DMS53 (cell line): Measurements from ENCODE around the gene KIF14.
A peak's percentile ranks its signal among the peaks of the same experiment; 100 is the strongest.
"Not testable (repeated sequence)": the region's sequence is repeated elsewhere in the genome, so short reads cannot be mapped to it uniquely, and the experiment has no call there.

ENCODE experiments used
- DNase-seq: peaks from one replicate; lab custom pipeline; 2025; lab: John Stamatoyannopoulos, UW

KIF14 gene

DNA sequence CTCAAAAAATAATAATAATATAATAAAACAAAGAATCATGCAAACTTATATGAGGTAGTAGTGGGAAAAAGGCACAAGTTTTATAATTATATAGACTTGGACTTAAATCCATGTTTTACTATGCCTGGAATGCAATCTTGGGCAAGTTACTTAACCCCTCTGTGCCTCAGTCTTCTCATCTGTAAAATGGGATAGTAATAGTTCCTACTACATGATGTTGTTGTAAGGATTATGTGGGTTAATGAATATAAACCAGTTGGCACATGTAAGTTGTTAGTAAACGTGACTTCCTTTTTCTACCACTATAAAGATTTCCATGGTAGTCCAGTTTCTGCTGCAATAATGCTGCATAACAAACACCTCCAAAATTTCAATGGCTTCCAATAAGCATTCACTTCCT lies 10.8 kb upstream of the KIF14 start:
- no peak for DNase-seq

DNA sequence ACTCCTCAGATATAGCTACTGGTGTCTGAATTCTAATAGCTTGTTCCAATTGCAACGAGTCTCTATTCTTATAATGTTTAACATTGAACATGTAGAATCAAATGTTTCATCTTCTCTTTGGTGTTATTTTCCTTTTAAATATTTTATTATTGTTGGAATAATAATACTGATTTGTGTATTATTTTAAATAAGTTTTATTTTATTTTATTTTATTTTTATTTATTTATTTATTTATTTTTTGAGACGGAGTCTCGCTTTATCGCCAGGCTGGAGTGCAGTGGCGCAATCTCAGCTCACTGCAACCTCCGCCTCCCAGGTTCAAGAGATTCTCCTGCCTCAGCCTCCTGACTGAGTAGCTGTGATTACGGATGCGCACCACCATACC lies 10.0 kb upstream of the KIF14 start:
- DNase-seq: not testable (repeated sequence)

DNA sequence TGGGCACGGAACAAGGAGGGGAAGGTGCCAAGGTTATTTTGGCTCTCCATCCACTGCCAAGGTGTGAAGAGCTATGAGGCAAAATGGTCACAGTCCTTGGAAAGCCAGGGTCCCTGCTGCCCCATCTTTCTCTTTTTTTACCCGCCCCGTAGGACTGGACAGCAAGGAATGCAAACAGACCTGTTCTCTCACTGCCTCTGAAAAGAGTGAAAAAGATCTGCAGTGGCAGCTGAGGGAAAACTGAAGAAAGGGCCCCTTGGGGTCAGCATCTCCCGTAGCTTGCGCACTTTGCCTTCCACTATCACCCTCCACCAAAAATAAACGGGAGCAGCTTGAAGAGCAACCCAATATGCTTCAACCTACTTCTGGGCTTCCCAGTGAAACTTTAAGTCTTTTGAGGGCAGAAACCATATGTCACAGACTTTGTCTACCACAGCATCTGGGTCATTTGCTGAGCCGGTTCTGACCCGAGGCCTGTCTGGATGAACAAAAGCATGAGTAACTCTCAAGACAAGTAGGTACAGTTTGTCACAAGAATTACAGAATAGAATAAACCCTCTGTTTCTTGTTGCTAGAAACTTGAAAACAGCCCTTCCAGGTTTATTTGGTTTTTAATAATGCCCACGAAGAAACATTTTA lies 9.4 kb upstream of the KIF14 start:
- no peak for DNase-seq

DNA sequence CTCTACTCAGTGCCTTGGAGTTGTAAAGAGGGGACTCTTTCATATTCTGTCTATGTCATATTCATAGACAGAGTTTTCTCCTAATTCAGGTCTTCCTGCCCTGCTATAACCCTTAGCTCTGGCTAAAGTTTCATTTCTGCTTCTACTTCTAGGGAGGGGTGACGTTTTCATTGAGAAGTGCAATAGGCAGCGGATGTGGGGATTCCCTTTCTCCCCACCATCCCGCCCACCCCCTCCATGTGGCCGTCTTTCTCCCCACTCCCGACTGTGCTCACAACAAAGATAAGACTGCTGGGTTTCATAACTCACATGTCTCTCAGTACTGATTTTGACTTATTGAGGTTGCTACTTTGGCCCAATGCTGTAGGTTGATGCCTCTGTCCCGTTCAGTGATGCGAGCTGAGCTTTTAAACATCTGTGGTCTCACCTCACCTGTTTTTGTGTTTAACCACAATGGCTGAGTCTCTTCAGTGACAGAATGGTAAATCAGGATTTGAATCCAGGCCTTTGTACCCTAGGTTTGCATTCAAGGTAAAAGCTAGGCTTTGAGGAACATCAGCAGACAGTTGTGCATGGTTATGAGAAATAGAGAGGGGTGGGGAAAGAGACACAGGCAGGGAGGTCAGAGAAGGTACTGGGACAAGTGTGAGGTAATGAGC lies 7.8 kb upstream of the KIF14 start:
- DNase-seq: no peak

DNA sequence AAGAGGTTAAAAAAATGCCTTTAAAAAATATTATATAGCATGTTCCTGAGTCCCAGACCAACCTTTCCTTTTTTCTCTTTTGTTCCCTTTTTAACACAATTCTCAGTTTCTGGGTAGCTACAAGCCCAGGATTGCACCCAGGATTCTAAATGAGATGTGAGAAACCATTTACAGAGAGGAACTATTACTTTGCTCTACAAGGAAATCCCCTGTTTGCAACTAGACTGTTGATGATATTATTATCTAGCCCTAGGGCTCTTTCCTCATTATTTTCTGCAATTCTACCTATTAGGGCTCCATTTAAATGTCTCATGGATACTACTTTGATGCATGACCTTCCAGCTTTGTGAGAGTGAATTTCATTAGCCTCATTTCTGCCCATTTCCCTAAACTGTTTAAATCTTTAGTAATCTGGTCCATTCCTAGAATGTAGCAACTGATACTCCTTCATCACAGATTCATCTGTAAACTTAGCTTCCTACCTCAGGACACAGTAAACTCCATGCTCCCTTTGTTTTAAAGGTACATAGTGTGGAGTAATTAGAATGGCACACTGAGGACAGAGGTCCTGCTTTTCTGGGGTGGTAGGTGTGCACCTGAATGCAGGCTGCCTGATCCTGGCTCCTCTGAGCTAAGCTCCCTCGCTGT lies 7.1 kb upstream of the KIF14 start:
- DNase-seq: no peak

DNA sequence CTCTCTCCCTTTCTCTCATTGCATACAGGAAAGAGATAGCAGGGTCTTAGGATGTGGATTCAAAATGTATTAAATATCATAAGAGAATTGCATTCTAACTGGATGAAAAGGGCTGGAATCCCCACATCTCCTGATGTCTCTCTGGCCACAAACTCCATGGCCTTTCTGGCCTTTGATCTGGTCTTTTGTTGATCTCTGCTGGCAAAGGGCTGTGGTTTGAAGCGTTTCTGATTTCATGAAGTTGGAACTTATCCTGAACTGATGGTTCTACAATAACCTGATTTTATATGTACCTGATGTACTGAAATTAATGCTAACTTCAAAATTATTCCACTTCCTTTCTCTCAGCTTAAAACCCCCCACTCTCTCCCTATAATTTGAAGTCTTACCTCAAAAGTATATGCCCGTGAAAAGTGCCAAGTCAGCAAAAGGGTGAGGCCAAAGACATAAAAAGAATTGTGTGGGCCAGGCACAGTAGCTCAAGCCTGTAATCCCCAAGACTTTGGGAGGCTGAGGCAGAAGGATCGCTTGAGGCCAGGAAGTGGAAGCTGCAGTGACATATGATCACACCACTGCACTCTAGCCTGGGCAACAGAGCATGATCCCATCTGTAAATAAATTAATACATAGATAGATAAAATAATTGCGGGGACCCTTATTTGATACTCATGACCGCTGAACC lies 6.4 kb upstream of the KIF14 start:
- no peak for DNase-seq

DNA sequence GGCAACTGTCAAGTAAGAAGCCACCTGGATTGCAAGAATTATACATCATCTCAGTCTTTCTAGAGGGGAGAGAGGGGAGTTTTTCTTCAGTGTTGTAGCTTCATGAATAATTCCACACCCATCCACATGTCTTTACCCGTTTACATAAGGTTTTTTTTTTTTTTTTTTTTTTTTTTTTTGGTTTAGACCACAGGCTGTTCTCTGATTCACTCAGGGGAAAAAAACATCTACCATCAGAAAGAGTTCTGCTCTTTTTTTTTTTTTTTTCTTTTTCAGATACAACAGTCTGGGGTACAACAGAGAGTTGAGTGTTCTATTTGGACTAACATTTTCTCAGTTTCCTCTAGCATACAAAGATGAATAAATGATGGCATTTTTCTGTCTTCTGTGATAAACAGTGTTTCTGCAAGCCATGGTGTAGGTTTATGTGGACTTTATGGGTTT lies 4.9 kb upstream of the KIF14 start:
- peak; percentile 33 for DNase-seq

DNA sequence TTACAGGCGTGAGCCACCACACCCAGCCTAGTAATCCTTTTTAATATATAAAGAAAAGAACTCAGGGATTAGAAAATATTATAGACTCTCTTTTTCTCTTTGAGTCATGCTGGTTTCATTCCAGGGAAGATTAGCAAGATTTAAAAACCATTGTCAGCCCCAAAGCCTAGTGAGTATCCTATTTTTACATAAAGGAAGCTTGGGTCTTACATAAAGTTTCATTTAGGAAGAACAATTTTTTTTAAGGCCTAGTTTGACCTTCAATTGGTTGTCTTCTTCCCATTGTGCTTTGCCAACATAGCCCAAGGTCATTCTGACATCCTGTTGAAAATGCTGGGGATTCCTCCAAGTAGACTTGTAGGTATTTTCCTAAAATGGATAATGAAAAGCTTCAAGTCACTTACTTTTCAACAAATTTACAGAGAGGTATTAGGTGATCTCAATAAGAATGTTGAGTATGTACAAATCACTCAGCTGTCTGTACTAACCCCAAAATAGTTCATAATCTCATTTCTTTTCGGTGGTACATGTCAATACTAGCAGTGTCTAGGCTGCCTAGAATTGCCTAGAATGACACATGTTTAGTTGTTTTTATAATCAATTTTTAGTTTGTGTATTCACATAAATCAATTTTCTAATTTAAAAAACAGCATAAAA lies 4.3 kb upstream of the KIF14 start:
- no peak for DNase-seq

DNA sequence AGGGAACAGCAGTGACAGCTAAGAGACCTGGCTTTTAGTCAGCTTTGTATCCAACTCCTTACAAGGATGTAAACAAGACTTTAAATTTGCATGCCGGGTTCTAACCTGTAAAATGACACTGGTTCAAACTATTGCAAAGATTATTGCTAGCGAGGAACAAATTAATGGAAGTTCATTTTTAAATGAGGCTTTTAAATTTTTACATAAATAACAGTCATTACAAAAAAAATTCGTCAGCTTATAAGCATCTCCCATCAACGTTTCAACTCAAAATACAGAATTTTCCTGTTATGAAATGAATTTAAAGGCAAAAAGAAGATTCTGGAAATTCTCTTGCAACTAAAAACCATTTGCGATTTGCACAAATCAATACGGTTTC lies 668 bp downstream of the KIF14 start:
- DNase-seq: no peak

DNA sequence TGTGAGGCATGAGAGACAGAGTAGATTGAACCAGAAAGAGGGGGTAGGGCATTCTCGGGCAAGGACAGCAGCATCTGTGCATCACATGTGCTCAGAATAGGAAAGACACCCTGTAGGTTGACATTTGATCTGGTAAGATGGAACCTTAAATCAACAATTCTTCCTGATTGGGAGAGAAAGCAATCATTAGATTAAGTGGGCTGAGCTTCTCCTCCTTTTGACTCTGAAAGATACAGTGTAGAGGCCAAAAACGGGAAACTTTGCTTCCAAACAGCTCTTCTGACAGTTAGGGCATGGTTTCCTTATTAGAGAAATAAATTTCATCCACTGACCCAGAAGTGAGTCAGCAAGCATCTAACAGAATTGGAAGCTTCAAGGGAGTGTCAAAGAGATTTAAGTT lies 9.7 kb downstream of the KIF14 start:
- DNase-seq: peak; percentile 12

DNA sequence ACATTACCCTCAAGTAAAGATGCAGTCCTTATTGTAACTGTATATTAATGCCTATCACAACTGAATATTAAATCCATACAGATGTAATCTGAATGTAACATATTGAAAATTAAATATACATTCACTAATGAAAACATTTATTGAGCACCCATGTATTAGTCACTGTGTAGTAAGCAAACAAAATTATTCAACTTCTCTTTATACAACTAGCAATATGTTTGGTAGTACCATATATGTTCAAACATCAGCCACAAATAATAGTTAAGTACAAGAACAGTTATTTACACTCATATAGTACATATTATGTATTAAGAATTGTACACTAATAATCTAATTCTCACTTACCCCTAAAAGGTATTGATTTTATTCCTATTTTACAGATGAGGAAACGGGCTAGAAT lies 17.9 kb downstream of the KIF14 start:
- no peak for DNase-seq

DNA sequence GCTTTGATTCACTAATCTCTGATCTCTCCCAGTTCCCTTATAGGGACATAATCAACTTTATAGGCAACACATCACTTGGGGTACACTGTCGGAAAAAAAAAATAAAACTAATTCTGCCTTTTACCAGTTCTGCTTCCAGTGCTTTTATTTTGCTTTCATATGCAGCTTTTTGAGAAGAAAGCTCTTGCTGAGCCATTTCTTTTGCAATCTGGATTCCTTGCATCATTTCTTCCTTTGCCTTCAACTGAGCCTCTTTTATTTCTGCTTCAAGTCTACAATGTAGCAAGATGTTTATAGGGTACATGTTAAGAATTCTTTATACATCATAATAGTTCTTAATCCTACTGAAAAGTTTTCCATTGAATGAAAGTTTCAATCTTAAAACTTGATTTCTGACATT lies 30.6 kb downstream of the KIF14 start:
- DNase-seq: no peak

DNA sequence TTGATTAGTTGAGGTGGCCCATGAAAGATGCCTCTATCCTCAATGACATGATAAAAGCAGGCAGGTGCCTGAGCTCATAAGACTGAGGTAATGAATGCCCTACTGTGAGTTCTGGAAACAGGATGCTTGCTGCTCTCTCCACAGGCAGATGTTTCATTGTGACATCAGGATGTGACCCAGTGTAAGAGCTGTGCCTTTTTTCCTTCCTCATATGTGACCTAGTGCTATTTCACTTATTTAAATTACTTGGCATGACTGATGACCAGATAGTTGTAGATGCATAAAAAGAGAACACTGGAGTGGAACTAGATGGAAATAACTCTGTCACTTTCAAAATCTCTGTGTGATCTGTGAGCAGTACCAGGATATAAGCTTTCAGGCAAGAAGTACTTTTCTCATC lies 31.9 kb downstream of the KIF14 start:
- DNase-seq: peak; percentile 7

DNA sequence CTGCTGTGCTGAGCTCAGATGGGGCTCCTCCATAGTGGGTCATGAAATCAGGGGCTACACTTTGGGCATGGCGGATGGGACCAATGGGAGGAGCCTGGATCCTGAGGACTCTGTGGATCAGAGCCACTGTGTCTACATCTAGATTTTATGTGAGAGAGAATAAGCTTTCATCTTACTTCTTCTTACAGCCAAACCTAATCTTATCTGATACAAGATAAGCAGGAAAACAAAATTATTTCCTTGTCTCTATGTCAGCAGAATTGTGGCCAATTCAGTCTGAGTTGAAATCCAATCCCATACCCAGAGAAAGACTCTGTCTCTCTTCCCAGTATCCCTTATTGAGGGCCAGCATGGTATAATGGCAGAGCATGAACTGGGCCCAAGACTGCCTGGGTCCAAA lies 56.2 kb downstream of the KIF14 start:
- no peak for DNase-seq

DNA sequence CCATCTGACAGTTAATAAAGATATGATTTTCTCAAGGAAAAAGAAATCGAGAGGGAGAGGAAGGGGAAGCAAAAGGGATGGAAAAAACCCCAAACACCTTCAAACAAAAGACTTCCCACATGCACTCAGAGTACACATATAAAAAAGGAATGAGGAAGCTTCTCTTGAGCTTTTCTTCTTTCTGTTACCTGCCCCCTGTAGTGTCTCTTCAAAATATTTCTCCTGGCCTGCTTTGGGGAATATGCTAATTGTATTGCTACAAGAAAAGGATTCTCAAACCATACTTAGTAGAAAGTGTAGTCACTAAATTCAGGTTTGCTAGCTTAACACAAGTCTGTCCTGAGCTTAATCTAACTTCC lies 58.7 kb downstream of the KIF14 start:
- no peak for DNase-seq

DNA sequence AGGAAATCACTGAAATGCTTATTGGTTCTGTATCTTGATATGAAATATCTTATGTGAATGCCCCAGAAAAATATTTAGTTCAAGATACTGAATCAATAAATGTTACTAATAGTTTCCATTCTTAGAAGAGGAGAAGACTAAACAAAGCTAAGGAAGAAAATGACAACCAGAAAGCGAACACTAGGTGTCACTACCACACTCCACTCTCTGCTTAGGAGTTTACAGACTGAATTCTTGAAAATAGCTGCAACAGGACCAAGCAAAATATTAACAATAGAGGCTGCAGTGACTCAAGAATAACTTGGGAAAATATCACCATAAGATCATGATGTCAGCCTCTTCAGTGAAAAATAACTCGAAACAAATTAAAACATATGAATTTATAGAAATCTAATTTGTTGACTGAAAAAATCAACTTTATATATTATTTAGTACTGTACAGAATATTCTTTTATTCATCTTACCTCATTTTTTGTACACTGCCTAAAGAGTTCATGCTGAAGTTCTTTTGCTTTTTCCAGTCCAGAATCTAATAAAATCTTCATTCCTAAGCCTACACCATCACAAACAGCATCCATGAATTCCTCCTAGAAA lies 61.6 kb downstream of the KIF14 start:
- DNase-seq: peak; percentile 62

DNA sequence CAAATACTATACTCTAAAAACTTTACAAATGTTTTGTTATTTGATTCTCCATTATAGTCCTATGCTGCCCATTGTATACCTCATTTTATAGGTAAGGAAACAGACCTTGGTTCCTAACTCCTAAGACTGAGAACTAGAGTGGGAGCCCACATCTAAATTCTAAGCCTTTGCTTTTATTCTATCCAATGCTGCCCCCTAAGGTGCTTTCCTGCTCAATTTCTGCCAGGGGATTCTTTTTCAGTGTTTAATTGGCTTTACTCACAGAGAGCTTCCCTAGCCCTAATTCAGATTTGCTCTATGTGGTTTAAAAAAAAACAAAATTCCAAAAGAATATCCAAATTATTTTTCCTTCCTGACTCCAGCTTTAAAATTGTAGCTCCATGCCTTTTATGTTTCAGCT lies 64.5 kb downstream of the KIF14 start:
- DNase-seq: peak; percentile 10

DNA sequence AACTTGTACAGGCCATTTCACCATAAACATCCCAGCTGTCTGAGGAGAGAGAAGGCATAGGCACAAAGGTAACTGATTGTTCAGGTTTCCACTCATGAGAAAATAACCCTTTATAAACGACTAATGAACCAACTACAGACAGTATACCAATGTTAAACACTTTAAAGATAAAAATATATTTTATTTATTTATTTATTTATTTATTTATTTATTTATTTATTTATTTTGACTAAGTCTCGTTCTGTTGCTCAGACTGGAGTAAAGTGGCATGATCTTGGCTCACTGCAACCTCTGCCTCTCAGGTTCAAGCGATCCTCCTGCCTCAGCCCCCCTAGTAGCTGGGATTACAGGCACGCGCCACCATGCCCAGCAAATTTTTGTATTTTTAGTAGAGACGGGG lies 67.8 kb downstream of the KIF14 start:
- DNase-seq: not testable (repeated sequence)

DNA sequence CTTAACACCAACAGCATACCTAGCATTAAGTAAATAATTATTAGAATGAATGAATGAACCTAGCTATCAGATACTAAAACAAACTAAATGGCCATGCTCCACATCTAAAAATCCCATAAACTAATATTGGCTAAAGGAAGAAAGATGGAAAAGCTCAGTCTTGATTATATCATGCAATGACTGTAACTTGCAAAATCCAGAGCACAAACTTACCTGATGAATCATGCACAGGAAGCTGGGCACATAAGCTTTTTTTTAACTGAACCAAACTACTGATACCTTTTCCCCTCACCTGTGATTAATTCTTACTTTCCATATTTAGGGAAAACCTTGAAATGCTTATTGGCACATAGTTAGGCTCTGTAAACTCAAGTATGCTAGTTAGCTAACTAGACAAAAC lies 70.2 kb downstream of the KIF14 start:
- DNase-seq: no peak

DNA sequence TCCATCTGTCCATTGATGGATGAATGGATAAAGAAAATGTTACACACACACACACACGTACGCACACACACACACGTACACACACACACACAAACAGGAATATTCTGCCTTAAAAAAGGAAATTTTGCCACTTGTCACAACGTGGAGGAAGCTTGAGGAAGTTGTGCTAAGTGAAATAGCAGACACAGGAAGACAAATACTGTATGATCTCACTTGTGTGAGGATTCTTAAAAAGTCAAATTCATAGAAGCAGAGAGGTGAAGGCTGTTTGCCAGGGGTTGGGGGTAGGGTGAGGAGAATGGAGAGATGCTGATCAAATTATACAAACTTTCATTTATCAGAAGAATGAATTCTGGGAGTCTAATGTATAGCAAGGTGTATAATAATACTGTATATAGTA lies 73.2 kb downstream of the KIF14 start:
- DNase-seq: no peak

DNA sequence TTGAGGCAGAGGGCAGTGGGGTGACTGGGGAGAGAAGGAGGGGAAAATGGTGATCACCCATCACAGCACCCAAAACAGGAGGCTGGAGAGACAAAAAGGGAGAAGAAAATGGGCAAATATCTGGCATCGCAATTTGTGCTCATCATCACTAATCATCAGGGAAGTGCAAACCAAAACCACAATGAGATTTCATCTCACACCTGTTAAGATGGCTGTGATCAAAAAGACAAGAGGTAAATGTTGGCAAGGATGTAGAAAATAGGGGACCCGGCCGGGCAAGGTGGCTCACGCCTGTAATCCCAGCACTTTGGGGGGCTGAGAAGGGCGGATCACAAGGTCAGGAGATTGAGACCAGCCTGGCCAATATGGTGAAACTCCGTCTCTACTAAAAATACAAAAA lies 74.0 kb downstream of the KIF14 start:
- no peak for DNase-seq

DNA sequence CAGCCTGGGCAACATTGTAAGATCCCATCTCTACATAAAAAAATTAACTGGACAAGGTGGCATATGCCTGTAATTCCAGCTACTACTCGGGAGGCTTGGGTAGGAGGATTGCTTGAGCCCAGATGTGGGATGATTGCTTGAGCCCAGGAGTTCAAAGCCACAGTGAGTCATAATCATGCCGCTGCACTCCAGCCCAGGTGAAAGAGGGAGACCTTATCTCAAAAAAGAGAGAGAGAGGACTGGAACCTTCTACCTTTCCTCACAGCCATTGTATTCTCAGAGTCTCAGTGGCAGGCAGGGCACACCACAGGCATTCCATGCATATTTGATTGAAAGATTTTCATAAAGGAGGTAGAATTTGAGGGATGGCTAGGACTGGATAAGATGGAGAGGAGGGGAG lies 78.4 kb downstream of the KIF14 start:
- no peak for DNase-seq
